HCT116 (cell line): ENCODE measurements around the gene ST7. TPM values are rescaled to one million over a fixed set of nuclear protein-coding genes. Genes with fewer than 3 reads are reported as not detected.

Experiments
- ATAC-seq: fragments of 200-7000 bp; cut with Tn5 transposase; 2 replicates; pipeline ENCODE4 v1.9.1; 2020; ENCODE audit warnings: mild to moderate bottlenecking, moderate library complexity
- BruUV-seq: library from RNA; stranded (reverse); fragments of 400-500 nt; replicated peaks from 2 replicates; lab custom pipeline; 2021; lab: Mats Ljungman, UMichigan
- CTCF ChIA-PET: fragments of 300-600 bp; sonication (Branson Sonifier 250); formaldehyde crosslinking; loops from one replicate; lab custom pipeline; 2021; ENCODE audit warnings: antibody characterized with exemption; lab: Charles Lee
- POLR2A ChIA-PET: fragments of 300-600, 350-600 bp; sonication (Branson Sonifier 250); formaldehyde crosslinking; loops from one replicate; lab custom pipeline; 2021; ENCODE audit warnings: antibody characterized with exemption; lab: Charles Lee
- RAD21 ChIA-PET, 2 experiments: fragments of 300-600 bp; sonication (Branson Sonifier 250); formaldehyde crosslinking; loops; one replicate each; lab custom pipeline; 2023; ENCODE audit warnings: low total read pairs in 2 of 2; ENCODE audit not compliant: uncharacterized antibody in 2 of 2, unreplicated experiment in 2 of 2, low non-redundant PET in 1 of 2; lab: Charles Lee
- DNase-seq: peaks from one replicate; pipeline ENCODE4 v3.0.0-alpha.2; 2010; ENCODE audit warnings: low read depth, low spot score
- H2AFZ ChIP-seq: fragments of 200-600 bp; shearing (Covaris generic), sonication (generic); 2 replicates; pipeline ENCODE4 v1.6.1; 2017; ENCODE audit warnings: low read depth, mixed run types, mixed read lengths, antibody characterized with exemption, low read length; ENCODE audit not compliant: poor library complexity, severe bottlenecking
- H3K27ac ChIP-seq: 2 replicates; pipeline ENCODE4 v1.5.1; 2012; ENCODE audit warnings: low read depth, low read length
- H3K27me3 ChIP-seq: fragments of 200-600 bp; sonication (generic); 2 replicates; pipeline ENCODE4 v1.6.1; 2016; ENCODE audit warnings: mixed run types, low read length, mixed read lengths; ENCODE audit not compliant: insufficient read depth
- H3K36me3 ChIP-seq, 2 experiments: fragments of 200-500 bp in 1 of 2; fragments of 200-600 bp in 1 of 2; sonication (Bioruptor generic) in 1 of 2; sonication (generic) in 1 of 2; 2 replicates each; pipeline versions ENCODE4 v1.5.1 to v1.6.1; 2014 to 2016; ENCODE audit warnings: low read length in 2 of 2, inconsistent platforms in 1 of 2, mixed read lengths in 1 of 2, mixed run types in 1 of 2; ENCODE audit not compliant: insufficient read depth in 2 of 2, control insufficient read depth in 1 of 2
- H3K4me1 ChIP-seq, 2 experiments: fragments of 200-600 bp in 1 of 2; sonication (generic) in 1 of 2; 2 replicates each; pipeline versions ENCODE4 v1.5.1 to v1.6.1; 2012 to 2017; ENCODE audit warnings: low read length in 2 of 2, inconsistent platforms in 1 of 2, mild to moderate bottlenecking in 1 of 2, mixed read lengths in 1 of 2, mixed run types in 1 of 2, moderate library complexity in 1 of 2; ENCODE audit not compliant: insufficient read depth in 2 of 2, control insufficient read depth in 1 of 2
- H3K4me2 ChIP-seq: fragments of 200-600 bp; sonication (generic); 2 replicates; pipeline ENCODE4 v1.6.1; 2017; ENCODE audit warnings: mixed run types, low read length, mixed read lengths
- H3K4me3 ChIP-seq, 2 experiments: fragments of 200-600 bp in 1 of 2; sonication (generic) in 1 of 2; replicated peaks in 1 of 2; 2 replicates each; pipeline ENCODE4 v1.5.1; 2011 to 2016; ENCODE audit warnings: low read length in 2 of 2, control low read depth in 1 of 2, low read depth in 1 of 2, mild to moderate bottlenecking in 1 of 2, mixed read lengths in 1 of 2, mixed run types in 1 of 2
- H3K79me2 ChIP-seq: fragments of 200-600 bp; sonication (generic); 2 replicates; pipeline ENCODE4 v1.6.1; 2017; ENCODE audit warnings: mild to moderate bottlenecking, mixed run types, low read length, moderate library complexity, mixed read lengths; ENCODE audit not compliant: insufficient read depth
- H3K9ac ChIP-seq: fragments of 200-600 bp; sonication (generic); 2 replicates; pipeline ENCODE4 v1.6.1; 2016; ENCODE audit warnings: low read length, mixed read lengths
- H3K9me2 ChIP-seq: fragments of 200-600 bp; sonication (generic), shearing (Covaris generic); 2 replicates; pipeline ENCODE4 v1.6.1; 2017; ENCODE audit warnings: mixed run types, mild to moderate bottlenecking, moderate library complexity; ENCODE audit not compliant: insufficient read depth
- H3K9me3 ChIP-seq, 2 experiments: fragments of 200-500 bp in 1 of 2; fragments of 200-600 bp in 1 of 2; sonication (Bioruptor generic) in 1 of 2; sonication (generic) in 1 of 2; 2 replicates each; pipeline ENCODE4 v1.6.1; 2014 to 2017; ENCODE audit warnings: low read length in 2 of 2, mixed read lengths in 2 of 2, inconsistent platforms in 1 of 2, low read depth in 1 of 2, mild to moderate bottlenecking in 1 of 2, mixed run types in 1 of 2, moderate library complexity in 1 of 2; ENCODE audit not compliant: control insufficient read depth in 1 of 2, insufficient read depth in 1 of 2
- H4K20me1 ChIP-seq: fragments of 200-600 bp; sonication (generic), shearing (Covaris generic); 2 replicates; pipeline ENCODE4 v1.6.1; 2017; ENCODE audit warnings: mixed run types, mild to moderate bottlenecking, moderate library complexity; ENCODE audit not compliant: insufficient read depth
- CEBPB ChIP-seq: IDR thresholded peaks from 2 replicates; pipeline ENCODE4 v1.6.1; 2012; ENCODE audit warnings: low read depth
- ELF1 ChIP-seq: IDR thresholded peaks from 2 replicates; pipeline ENCODE4 v1.6.1; 2012; ENCODE audit warnings: low read depth, borderline replicate concordance
- EZH2 ChIP-seq: fragments of 200-600 bp; sonication (generic); IDR thresholded peaks from 2 replicates; pipeline ENCODE4 v1.6.1; 2017; ENCODE audit warnings: antibody characterized with exemption, mixed run types
- EZH2phosphoT487 ChIP-seq: fragments of 200-600 bp; IDR thresholded peaks from 2 replicates; pipeline ENCODE4 v1.6.1; 2018; ENCODE audit warnings: antibody characterized with exemption, borderline replicate concordance
- FOSL1 ChIP-seq: IDR thresholded peaks from 2 replicates; pipeline ENCODE4 v1.6.1; 2012; ENCODE audit warnings: low read depth
- POLR2AphosphoS5 ChIP-seq: IDR thresholded peaks from 2 replicates; pipeline ENCODE4 v1.6.1; 2011; ENCODE audit warnings: mild to moderate bottlenecking, low read depth, low read length, moderate library complexity
- SIN3A ChIP-seq: IDR thresholded peaks from 2 replicates; pipeline ENCODE4 v1.6.1; 2012; ENCODE audit warnings: low read depth
- SP1 ChIP-seq: IDR thresholded peaks from 2 replicates; pipeline ENCODE4 v1.6.1; 2012; ENCODE audit warnings: low read depth
- TCF7L2 ChIP-seq: IDR thresholded peaks from 2 replicates; pipeline ENCODE4 v1.7.0; 2011; ENCODE audit warnings: borderline replicate concordance, inconsistent platforms; ENCODE audit not compliant: insufficient read depth, insufficient read length; ENCODE audit errors: extremely low read depth
- YY1 ChIP-seq: IDR thresholded peaks from 2 replicates; pipeline ENCODE4 v1.6.1; 2011; ENCODE audit warnings: low read length, low read depth, moderate library complexity, mild to moderate bottlenecking; ENCODE audit not compliant: insufficient replicate concordance; ENCODE audit errors: extremely low read depth
- ZFX ChIP-seq: fragments of 450-650 bp; IDR thresholded peaks from 2 replicates; pipeline ENCODE4 v1.6.1; 2017
- ZNF274 ChIP-seq: fragments of 200-500 bp; sonication (Bioruptor generic); IDR thresholded peaks from 2 replicates; pipeline ENCODE4 v1.6.1; 2014; ENCODE audit warnings: mild to moderate bottlenecking, low read depth, low read length, inconsistent platforms
- intact Hi-C: fragments of 100-400 bp; cut with micrococcal nuclease; formaldehyde crosslinking; loops from 2 replicates; pipeline ENCODE4 v1.10.0; 2022
- total RNA-seq: library from RNA; stranded (reverse); gene quantifications from one replicate; pipeline ENCODE4 v1.2.1, GENCODE V29; 2021; ENCODE audit not compliant: unreplicated experiment
- TF ChIP-seq, protein P1 (sequence below): IDR thresholded peaks from 2 replicates; pipeline ENCODE4 v1.6.1; 2012
- TF ChIP-seq, protein P2 (sequence below): IDR thresholded peaks from 2 replicates; pipeline ENCODE4 v1.6.1; 2012; ENCODE audit warnings: low read depth
- TF ChIP-seq, protein P3 (sequence below): IDR thresholded peaks from 2 replicates; pipeline ENCODE4 v1.6.1; 2012
- TF ChIP-seq, protein P4 (sequence below): IDR thresholded peaks from 2 replicates; pipeline ENCODE4 v1.6.1; 2011; ENCODE audit warnings: mild to moderate bottlenecking, low read length, moderate library complexity; ENCODE audit not compliant: insufficient replicate concordance; ENCODE audit errors: extremely low read depth

ST7 gene
- total RNA-seq, 1 experiment from 2014 or later = 12.6 TPM

DNA sequence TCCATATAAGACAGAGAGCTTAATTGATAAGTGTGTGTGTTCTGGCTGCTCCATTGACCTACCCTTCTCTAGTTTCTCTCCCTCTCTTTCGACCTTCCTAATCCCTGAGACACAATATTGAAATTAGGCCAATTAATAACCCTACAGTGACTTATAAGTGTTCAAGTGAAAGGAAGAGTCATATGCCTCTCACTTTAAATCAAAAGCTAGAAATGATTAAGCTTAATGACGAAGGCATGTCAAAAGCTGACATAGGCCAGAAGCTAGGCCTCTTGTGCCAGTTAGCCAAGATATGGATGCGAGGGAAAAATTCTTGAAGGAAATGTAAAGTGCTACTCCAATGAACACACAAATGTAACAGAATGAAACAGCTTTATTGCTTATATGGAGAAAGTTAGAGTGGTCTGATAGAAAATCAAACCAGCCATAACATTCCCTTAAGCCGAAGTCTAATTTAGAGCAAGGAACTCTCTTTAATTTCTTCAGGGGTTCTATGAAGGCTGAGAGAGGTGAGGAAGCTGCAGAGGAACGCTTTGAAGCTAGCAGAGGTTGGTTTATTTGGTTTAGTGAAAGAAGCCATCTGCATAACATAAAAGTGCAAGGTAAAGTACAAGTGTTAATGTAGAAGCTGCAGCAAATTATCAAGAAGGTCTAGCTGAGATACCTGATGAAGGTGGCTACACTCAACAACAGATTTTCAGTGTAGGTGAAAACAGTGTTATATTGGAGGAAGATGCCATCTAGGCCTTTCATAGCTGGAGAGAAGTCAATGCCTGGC lies 53.8 kb downstream of the ST7 start:
- intact Hi-C loops = no loop called here
- no peak overlapping the region for H3K4me2 ChIP-seq
- no peaks in the 10 kb centered on the region for H3K27me3 ChIP-seq
- TF ChIP-seq, protein P1, sequence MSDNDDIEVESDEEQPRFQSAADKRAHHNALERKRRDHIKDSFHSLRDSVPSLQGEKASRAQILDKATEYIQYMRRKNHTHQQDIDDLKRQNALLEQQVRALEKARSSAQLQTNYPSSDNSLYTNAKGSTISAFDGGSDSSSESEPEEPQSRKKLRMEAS = no peak
- no peak for TF ChIP-seq SP1
- no peak for TF ChIP-seq TCF7L2
- TF ChIP-seq ZFX = no peak
- TF ChIP-seq ELF1 = no peak
- TF ChIP-seq, protein P2, sequence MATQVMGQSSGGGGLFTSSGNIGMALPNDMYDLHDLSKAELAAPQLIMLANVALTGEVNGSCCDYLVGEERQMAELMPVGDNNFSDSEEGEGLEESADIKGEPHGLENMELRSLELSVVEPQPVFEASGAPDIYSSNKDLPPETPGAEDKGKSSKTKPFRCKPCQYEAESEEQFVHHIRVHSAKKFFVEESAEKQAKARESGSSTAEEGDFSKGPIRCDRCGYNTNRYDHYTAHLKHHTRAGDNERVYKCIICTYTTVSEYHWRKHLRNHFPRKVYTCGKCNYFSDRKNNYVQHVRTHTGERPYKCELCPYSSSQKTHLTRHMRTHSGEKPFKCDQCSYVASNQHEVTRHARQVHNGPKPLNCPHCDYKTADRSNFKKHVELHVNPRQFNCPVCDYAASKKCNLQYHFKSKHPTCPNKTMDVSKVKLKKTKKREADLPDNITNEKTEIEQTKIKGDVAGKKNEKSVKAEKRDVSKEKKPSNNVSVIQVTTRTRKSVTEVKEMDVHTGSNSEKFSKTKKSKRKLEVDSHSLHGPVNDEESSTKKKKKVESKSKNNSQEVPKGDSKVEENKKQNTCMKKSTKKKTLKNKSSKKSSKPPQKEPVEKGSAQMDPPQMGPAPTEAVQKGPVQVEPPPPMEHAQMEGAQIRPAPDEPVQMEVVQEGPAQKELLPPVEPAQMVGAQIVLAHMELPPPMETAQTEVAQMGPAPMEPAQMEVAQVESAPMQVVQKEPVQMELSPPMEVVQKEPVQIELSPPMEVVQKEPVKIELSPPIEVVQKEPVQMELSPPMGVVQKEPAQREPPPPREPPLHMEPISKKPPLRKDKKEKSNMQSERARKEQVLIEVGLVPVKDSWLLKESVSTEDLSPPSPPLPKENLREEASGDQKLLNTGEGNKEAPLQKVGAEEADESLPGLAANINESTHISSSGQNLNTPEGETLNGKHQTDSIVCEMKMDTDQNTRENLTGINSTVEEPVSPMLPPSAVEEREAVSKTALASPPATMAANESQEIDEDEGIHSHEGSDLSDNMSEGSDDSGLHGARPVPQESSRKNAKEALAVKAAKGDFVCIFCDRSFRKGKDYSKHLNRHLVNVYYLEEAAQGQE = no peak
- TF ChIP-seq, protein P3, sequence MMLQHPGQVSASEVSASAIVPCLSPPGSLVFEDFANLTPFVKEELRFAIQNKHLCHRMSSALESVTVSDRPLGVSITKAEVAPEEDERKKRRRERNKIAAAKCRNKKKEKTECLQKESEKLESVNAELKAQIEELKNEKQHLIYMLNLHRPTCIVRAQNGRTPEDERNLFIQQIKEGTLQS = no peak
- no peak for TF ChIP-seq EZH2phosphoT487
- TF ChIP-seq POLR2AphosphoS5 = no peak
- TF ChIP-seq FOSL1 = no peak
- TF ChIP-seq SIN3A = no peak
- no peak for TF ChIP-seq ZNF274
- TF ChIP-seq, protein P4, sequence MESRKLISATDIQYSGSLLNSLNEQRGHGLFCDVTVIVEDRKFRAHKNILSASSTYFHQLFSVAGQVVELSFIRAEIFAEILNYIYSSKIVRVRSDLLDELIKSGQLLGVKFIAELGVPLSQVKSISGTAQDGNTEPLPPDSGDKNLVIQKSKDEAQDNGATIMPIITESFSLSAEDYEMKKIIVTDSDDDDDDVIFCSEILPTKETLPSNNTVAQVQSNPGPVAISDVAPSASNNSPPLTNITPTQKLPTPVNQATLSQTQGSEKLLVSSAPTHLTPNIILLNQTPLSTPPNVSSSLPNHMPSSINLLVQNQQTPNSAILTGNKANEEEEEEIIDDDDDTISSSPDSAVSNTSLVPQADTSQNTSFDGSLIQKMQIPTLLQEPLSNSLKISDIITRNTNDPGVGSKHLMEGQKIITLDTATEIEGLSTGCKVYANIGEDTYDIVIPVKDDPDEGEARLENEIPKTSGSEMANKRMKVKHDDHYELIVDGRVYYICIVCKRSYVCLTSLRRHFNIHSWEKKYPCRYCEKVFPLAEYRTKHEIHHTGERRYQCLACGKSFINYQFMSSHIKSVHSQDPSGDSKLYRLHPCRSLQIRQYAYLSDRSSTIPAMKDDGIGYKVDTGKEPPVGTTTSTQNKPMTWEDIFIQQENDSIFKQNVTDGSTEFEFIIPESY = no peak
- TF ChIP-seq EZH2 = no peak
- no peak for TF ChIP-seq CEBPB
- no peak for TF ChIP-seq YY1
- RAD21 ChIA-PET = no interaction called here
- H3K9me3 ChIP-seq = no peaks in the 10 kb centered on the region
- BruUV-seq = no TSS peak
- H4K20me1 ChIP-seq = no peaks in the 10 kb centered on the region
- no peaks in the 10 kb centered on the region for H3K4me1 ChIP-seq
- no peak for DNase-seq
- H3K9ac ChIP-seq = no peak overlapping the region
- H3K4me3 ChIP-seq = no peak overlapping the region
- no peaks in the 10 kb centered on the region for H3K79me2 ChIP-seq
- H3K9me2 ChIP-seq = no peaks in the 10 kb centered on the region
- H2AFZ ChIP-seq = no peak overlapping the region
- H3K36me3 ChIP-seq = no peaks in the 10 kb centered on the region
- ATAC-seq = no peak
- POLR2A ChIA-PET = no interaction called here
- H3K27ac ChIP-seq = no peak overlapping the region
- CTCF ChIA-PET = interaction anchor here (1.1 to 4.8 kb wide), 2 partner anchors 19 to 22 kb away, joined by 3 to 18 read pairs; no protein-coding TSS in a partner anchor
